H1 (cell line): ENCODE data around the gene ARHGEF26.

Source experiments
- ASH2L ChIP-seq: fragments of 200-600, 300-600 bp; sonication (generic); IDR thresholded peaks from one replicate; pipeline ENCODE4 v1.7.1; 2017; ENCODE audit warnings: low read length
- BACH1 ChIP-seq: IDR thresholded peaks from 2 replicates; pipeline ENCODE4 v1.6.1; 2012; ENCODE audit warnings: low read length, improper control_type of control experiment
- BRCA1 ChIP-seq: IDR thresholded peaks from 2 replicates; pipeline ENCODE4 v1.6.1; 2012; ENCODE audit warnings: low read depth, low read length, improper control_type of control experiment
- EP300 ChIP-seq, 2 experiments: IDR thresholded peaks; 1 replicate in 1 of 2; 2 replicates in 1 of 2; pipeline ENCODE4 v1.6.1; 2011 to 2012; ENCODE audit warnings: low read depth in 2 of 2, low read length in 2 of 2, mild to moderate bottlenecking in 2 of 2, borderline replicate concordance in 1 of 2, inconsistent platforms in 1 of 2, moderate library complexity in 1 of 2
- GABPA ChIP-seq: IDR thresholded peaks from 2 replicates; pipeline ENCODE4 v1.6.1; 2011; ENCODE audit warnings: mild to moderate bottlenecking, low read length, moderate library complexity, borderline replicate concordance; ENCODE audit not compliant: insufficient read depth
- NANOG ChIP-seq: IDR thresholded peaks from 2 replicates; pipeline ENCODE4 v1.6.1; 2011; ENCODE audit warnings: low read length, low read depth, mild to moderate bottlenecking, inconsistent platforms; ENCODE audit not compliant: insufficient read depth, poor library complexity, severe bottlenecking
- POLR2A ChIP-seq, 2 experiments: IDR thresholded peaks; 1 replicate in 1 of 2; 2 replicates in 1 of 2; pipeline ENCODE4 v1.6.1; 2011; ENCODE audit warnings: low read depth in 2 of 2, low read length in 2 of 2, mild to moderate bottlenecking in 2 of 2; ENCODE audit errors: control extremely low read depth in 1 of 2
- POLR2AphosphoS5 ChIP-seq: IDR thresholded peaks from 2 replicates; pipeline ENCODE4 v1.6.1; 2011; ENCODE audit warnings: low read depth, low read length
- RBBP5 ChIP-seq: IDR thresholded peaks from 2 replicates; pipeline ENCODE4 v1.7.1; 2012; ENCODE audit warnings: low read depth, mild to moderate bottlenecking, inconsistent platforms, low read length, moderate library complexity, borderline replicate concordance
- SIX5 ChIP-seq: IDR thresholded peaks from 2 replicates; pipeline ENCODE4 v1.6.1; 2011; ENCODE audit warnings: mild to moderate bottlenecking, low read depth, low read length
- TAF1 ChIP-seq: IDR thresholded peaks from 2 replicates; pipeline ENCODE4 v1.6.1; 2011; ENCODE audit warnings: mild to moderate bottlenecking, low read depth, low read length
- YY1 ChIP-seq: IDR thresholded peaks from 2 replicates; pipeline ENCODE4 v1.6.1; 2011; ENCODE audit warnings: low read depth, mild to moderate bottlenecking, low read length
- TF ChIP-seq, protein P1 (sequence below), 3 experiments: IDR thresholded peaks; 1 replicate in 2 of 3; 2 replicates in 1 of 3; pipeline versions ENCODE4 v1.5.1 to v1.6.1; 2011; ENCODE audit warnings: low read length in 3 of 3, mild to moderate bottlenecking in 3 of 3, inconsistent platforms in 2 of 3, low read depth in 1 of 3, moderate library complexity in 1 of 3; ENCODE audit not compliant: insufficient read depth in 1 of 3; ENCODE audit errors: control extremely low read depth in 1 of 3
- TF ChIP-seq, protein P2 (sequence below): IDR thresholded peaks from 2 replicates; pipeline ENCODE4 v1.6.1; 2012; ENCODE audit warnings: inconsistent platforms

DNA sequence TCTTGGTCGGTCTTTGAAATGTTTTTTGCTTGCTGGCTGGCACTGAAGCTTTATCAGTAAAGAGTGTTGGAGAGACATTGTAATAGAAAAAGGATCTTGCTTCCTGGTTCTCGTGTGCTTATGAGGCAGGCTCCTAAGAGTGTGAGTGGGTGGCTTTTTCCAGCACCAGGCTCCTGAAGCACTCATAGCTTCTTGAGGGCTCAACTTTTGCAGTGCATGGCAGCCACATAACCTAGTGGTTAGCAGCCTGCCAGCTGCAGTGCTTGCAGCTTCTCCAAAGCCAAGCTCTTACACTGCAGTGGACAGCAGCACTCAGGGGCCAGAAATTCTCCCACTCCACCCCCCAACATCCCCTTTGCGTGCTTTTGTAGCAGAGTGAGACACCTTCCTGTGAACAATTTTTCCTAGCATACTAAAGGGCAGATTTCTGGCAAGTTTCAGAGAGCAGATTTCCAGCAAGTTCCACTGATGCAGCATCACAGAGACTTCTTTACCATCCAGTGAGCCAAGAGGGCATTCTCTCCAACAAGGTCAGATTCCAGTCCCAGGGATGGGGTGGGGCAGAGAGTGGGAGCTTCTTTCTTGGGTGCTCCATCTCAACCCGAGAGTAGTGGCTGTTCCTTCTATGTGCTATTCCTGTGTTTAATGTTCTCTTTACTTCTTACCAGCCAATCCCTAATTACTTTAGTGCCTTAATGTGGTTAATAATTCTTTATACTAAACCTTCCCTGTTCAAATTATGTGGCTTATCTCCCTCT lies 15.8 kb upstream of the ARHGEF26 start:
- TF ChIP-seq EP300 (IDR thresholded peaks at IDR 0.05; ENCODE audit: borderline replicate concordance in 1 of 2, low read depth in 2 of 2, low read length in 2 of 2): no peak
- TF ChIP-seq ASH2L: no peak
- TF ChIP-seq, protein P1, sequence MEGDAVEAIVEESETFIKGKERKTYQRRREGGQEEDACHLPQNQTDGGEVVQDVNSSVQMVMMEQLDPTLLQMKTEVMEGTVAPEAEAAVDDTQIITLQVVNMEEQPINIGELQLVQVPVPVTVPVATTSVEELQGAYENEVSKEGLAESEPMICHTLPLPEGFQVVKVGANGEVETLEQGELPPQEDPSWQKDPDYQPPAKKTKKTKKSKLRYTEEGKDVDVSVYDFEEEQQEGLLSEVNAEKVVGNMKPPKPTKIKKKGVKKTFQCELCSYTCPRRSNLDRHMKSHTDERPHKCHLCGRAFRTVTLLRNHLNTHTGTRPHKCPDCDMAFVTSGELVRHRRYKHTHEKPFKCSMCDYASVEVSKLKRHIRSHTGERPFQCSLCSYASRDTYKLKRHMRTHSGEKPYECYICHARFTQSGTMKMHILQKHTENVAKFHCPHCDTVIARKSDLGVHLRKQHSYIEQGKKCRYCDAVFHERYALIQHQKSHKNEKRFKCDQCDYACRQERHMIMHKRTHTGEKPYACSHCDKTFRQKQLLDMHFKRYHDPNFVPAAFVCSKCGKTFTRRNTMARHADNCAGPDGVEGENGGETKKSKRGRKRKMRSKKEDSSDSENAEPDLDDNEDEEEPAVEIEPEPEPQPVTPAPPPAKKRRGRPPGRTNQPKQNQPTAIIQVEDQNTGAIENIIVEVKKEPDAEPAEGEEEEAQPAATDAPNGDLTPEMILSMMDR (IDR thresholded peaks at IDR 0.05; ENCODE audit: control extremely low read depth in 1 of 3, insufficient read depth in 1 of 3, low read depth in 1 of 3, low read length in 3 of 3): no peak
- TF ChIP-seq, protein P2, sequence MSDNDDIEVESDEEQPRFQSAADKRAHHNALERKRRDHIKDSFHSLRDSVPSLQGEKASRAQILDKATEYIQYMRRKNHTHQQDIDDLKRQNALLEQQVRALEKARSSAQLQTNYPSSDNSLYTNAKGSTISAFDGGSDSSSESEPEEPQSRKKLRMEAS: no peak
- TF ChIP-seq YY1: no peak
- TF ChIP-seq NANOG: no peak
- TF ChIP-seq BACH1: no peak
- no peak for TF ChIP-seq POLR2AphosphoS5
- TF ChIP-seq SIX5: no peak
- no peak for TF ChIP-seq POLR2A (IDR thresholded peaks at IDR 0.05; ENCODE audit: control extremely low read depth in 1 of 2, low read depth in 2 of 2, low read length in 2 of 2)
- TF ChIP-seq RBBP5: no peak
- no peak for TF ChIP-seq BRCA1
- TF ChIP-seq TAF1: no peak
- TF ChIP-seq GABPA: no peak
